Suprapubic skin (tissue), 4 donors: ENCODE measurements around the gene MAMDC4. TPM values are rescaled to one million over a fixed set of nuclear protein-coding genes. Genes with fewer than 3 reads are reported as not detected.
"Not testable (repeated sequence)": the region's sequence is repeated elsewhere in the genome, so short reads cannot be mapped to it uniquely, and the experiment has no call there.

Experiments used
- DNase-seq, 2 donors: peaks; one replicate each; pipeline ENCODE4 v3.0.0-alpha.2; 2019; ENCODE audit warnings: low spot score in 2 of 2
- H3K27ac ChIP-seq: fragments of 200-600 bp; sonication (generic); one replicate; pipeline ENCODE4 v1.5.1; 2019
- H3K27me3 ChIP-seq: fragments of 200-600 bp; sonication (generic); one replicate; pipeline ENCODE4 v1.5.1; 2019
- H3K36me3 ChIP-seq: fragments of 200-600 bp; sonication (generic); one replicate; pipeline ENCODE4 v1.5.1; 2019
- H3K4me1 ChIP-seq: fragments of 200-600 bp; sonication (generic); one replicate; pipeline ENCODE4 v1.5.1; 2019
- H3K4me3 ChIP-seq: fragments of 200-600 bp; sonication (generic); one replicate; pipeline ENCODE4 v1.5.1; 2019; ENCODE audit warnings: mild to moderate bottlenecking
- H3K9me3 ChIP-seq: fragments of 200-600 bp; sonication (generic); one replicate; pipeline ENCODE4 v1.5.1; 2019
- EP300 ChIP-seq: sonication (generic); formaldehyde crosslinking; IDR thresholded peaks from one replicate; pipeline ENCODE4 v1.6.1; 2017; ENCODE audit warnings: antibody characterized with exemption
- POLR2A ChIP-seq, 2 donors: fragments of 450-650 bp; IDR thresholded peaks; one replicate each; pipeline ENCODE4 v1.6.1; 2017; ENCODE audit warnings: antibody characterized with exemption in 2 of 2, mild to moderate bottlenecking in 2 of 2, moderate library complexity in 2 of 2
- POLR2AphosphoS5 ChIP-seq, 3 donors: sonication (generic); formaldehyde crosslinking; IDR thresholded peaks; one replicate each; pipeline ENCODE4 v1.6.1; 2017; ENCODE audit warnings: antibody characterized with exemption in 3 of 3
- WGBS: methylation state at CpG from one replicate; pipeline ENCODE4 v1.1.5; 2018; 5-methylcytosine and 5-hydroxymethylcytosine counted together
- total RNA-seq, 4 donors: library from RNA; depleted of rRNA; stranded (reverse); fragments of >200 nt; gene quantifications; one replicate each; pipeline ENCODE4 v1.1.0, GENCODE V29; 2016
- TF ChIP-seq, protein P1 (sequence below), 2 donors: fragments of 200-600 bp in 1 of 2; fragments of 450-650 bp in 1 of 2; sonication (generic) in 1 of 2; IDR thresholded peaks; one replicate each; pipeline ENCODE4 v1.5.1; 2016 to 2019; ENCODE audit warnings: antibody characterized with exemption in 2 of 2, mild to moderate bottlenecking in 1 of 2, moderate library complexity in 1 of 2

The MAMDC4 gene
- total RNA-seq, 4 donors from 2014 or later = 1.3 to 3.9 (median 1.8) TPM

DNA sequence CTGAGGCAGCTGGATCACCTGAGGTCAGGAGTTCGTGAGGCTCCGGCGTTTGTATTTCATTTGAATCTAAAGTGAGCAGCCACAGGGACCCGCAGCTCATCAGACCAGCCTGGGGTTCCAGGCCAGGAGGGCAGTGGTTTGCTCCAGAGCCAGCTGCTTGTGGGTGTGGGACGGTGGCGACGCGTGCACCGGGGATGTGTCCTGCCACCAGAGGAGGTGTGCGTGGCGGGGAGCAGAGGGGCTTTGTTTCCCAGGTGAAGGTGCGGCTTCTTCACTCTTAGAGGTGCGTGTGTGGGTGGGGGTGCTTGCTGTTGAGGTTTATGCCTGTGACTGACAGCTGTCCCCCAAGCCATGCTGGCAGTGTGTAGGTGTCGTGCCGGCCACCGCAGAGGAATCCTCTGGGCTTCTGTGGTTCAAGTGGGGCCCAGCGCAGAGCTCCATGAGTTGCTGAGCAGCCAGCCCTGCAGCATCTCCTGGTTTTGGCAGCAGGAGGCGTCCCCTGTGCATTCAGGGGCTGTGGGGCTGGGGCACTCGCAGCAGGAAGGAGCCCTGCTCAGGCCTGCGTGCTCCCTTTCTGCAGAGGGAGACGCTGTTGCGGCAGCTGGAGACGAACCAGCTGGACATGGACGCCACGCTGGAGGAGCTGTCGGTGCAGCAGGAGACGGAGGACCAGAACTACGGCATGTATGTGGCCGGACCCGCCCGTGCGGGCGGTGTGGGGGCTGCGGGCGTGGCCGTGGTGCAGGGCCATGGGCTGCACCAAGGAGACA lies 16.8 kb upstream of the MAMDC4 start:
- TF ChIP-seq POLR2A (IDR thresholded peaks at IDR 0.05) (no peak), POLR2AphosphoS5 (IDR thresholded peaks at IDR 0.05) (no peak), EP300 (no peak)
- TF ChIP-seq, protein P1, sequence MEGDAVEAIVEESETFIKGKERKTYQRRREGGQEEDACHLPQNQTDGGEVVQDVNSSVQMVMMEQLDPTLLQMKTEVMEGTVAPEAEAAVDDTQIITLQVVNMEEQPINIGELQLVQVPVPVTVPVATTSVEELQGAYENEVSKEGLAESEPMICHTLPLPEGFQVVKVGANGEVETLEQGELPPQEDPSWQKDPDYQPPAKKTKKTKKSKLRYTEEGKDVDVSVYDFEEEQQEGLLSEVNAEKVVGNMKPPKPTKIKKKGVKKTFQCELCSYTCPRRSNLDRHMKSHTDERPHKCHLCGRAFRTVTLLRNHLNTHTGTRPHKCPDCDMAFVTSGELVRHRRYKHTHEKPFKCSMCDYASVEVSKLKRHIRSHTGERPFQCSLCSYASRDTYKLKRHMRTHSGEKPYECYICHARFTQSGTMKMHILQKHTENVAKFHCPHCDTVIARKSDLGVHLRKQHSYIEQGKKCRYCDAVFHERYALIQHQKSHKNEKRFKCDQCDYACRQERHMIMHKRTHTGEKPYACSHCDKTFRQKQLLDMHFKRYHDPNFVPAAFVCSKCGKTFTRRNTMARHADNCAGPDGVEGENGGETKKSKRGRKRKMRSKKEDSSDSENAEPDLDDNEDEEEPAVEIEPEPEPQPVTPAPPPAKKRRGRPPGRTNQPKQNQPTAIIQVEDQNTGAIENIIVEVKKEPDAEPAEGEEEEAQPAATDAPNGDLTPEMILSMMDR (IDR thresholded peaks at IDR 0.05) = no peak
- Histone ChIP-seq H3K9me3 (no peaks in the 10 kb centered on the region), H3K4me3 (no peak overlapping the region), H3K27me3 (no peaks in the 10 kb centered on the region), H3K36me3 (peaks cover 72% of the 10 kb centered on the region), H3K27ac (no peak overlapping the region), H3K4me1 (peaks cover 2% of the 10 kb centered on the region)
- no peak for DNase-seq
- 94% methylated on average over 24 of the region's 36 CpGs for WGBS

DNA sequence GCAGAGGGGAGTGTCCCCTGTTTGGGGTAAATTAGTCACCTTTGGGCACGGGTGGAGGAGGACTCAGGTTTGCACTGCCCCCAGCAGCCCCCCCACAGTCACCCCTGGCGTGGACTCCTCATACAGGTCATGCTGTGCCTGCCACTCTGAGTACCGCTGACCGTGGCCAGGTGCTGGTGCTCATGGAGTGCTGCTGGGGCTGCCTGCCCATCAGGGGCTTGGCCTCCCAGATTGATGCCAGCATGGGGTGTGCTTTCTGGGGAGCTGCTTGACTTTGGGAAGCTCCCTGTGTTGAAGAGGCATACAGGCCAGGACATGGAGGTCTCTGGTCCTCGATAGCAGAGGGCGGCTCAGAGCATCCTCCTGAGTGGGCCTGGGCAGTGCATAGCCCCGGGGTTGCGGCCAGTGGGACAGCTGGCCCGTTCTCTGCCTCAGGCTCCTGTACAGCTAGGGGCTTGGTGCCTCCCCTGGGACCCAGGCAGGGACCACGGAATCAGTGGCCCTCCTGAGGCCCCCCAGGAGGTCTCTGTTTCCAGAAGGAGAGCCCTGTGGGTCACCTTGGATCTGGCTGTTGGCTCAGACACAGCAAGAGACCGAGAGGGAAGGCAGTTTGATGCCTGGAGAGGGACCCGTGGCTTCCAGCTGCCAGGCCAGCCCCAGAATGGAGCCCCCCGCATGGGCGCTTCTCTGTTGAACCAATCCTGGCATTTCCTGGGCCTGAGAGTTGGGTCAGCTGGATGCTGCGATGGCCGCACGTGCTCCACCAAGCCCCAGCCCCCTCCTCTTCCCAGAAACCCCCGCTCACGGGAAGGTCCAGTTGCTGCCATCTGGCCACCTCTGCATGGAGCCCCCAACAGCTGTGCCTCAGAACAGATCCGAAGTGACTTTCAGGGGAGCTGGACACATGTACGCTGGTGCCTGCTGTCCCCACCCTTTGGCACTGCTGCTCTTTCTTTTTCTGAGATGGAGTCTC lies 15.9 kb upstream of the MAMDC4 start:
- H3K9me3 ChIP-seq = no peaks in the 10 kb centered on the region
- DNase-seq = no peak
- H3K4me1 ChIP-seq = peaks cover 10% of the 10 kb centered on the region
- H3K27me3 ChIP-seq = no peaks in the 10 kb centered on the region
- TF ChIP-seq EP300 = no peak
- no peak for TF ChIP-seq POLR2A (IDR thresholded peaks at IDR 0.05)
- no peak for TF ChIP-seq POLR2AphosphoS5 (IDR thresholded peaks at IDR 0.05)
- TF ChIP-seq, protein P1 (IDR thresholded peaks at IDR 0.05) = no peak
- no peak overlapping the region for H3K27ac ChIP-seq
- no peak overlapping the region for H3K4me3 ChIP-seq
- WGBS = 97% methylated on average over 11 of the region's 21 CpGs
- H3K36me3 ChIP-seq = peaks cover 66% of the 10 kb centered on the region

DNA sequence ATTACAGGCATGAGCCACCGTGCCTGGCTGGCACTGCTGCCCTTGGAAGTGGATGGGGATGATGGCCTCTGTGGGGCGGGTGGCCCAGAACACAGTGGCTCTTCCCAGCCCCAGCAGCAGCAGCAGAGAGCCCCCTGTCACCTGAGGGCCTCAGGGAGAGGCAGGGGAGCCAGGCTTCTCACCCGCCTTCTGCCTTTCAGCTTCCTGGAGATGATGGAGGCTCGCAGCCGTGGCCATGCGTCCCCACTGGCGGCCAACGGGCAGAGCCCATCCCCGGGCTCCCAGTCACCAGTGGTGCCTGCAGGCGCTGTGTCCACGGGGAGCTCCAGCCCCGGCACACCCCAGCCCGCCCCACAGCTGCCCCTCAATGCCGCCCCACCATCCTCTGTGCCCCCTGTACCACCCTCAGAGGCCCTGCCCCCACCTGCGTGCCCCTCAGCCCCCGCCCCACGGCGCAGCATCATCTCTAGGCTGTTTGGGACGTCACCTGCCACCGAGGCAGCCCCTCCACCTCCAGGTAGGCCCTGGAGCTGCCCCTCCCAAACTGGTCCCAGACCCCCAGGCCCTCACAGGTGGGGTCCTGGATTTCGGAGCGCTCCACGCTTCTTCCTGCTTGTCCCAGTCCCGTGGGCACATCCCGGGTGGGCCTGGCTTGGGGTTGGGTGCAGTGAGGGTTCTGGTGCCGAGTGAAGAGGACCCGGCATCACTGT lies 14.8 kb upstream of the MAMDC4 start:
- peaks cover 55% of the 10 kb centered on the region for H3K36me3 ChIP-seq
- H3K4me1 ChIP-seq = peaks cover 21% of the 10 kb centered on the region
- H3K4me3 ChIP-seq = no peak overlapping the region
- TF ChIP-seq, protein P1 (IDR thresholded peaks at IDR 0.05) = no peak
- TF ChIP-seq POLR2AphosphoS5 (IDR thresholded peaks at IDR 0.05) (no peak), EP300 (no peak), POLR2A (IDR thresholded peaks at IDR 0.05) (no peak)
- no peak overlapping the region for H3K27ac ChIP-seq
- no peak for DNase-seq
- no peaks in the 10 kb centered on the region for H3K27me3 ChIP-seq
- H3K9me3 ChIP-seq = no peaks in the 10 kb centered on the region
- WGBS = 95% methylated on average over 19 of the region's 27 CpGs

DNA sequence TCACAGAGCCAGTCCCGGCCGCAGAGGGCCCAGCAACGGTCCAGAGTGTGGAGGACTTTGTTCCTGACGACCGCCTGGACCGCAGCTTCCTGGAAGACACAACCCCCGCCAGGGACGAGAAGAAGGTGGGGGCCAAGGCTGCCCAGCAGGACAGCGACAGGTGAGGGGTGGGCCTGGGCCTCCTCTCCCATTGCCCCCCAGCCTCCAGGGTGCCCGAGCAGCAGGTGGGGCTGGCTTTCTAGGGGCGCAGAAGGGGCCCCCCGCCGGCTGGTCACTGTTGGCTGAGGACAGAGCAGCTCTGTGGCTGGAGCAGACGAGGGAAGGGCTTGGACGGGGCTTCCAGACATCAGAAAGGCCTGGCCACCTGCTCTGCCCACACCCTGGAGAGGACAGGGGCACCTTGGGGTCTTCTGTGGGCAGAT lies 14.3 kb upstream of the MAMDC4 start:
- H3K27ac ChIP-seq, H3K9me3 ChIP-seq, H3K4me3 ChIP-seq, H3K27me3 ChIP-seq, DNase-seq: not testable (repeated sequence)
- no CpG with 5 or more reads among the region's 15 CpGs for WGBS
- Histone ChIP-seq H3K36me3 (peaks cover 50% of the 10 kb centered on the region), H3K4me1 (peaks cover 27% of the 10 kb centered on the region)

DNA sequence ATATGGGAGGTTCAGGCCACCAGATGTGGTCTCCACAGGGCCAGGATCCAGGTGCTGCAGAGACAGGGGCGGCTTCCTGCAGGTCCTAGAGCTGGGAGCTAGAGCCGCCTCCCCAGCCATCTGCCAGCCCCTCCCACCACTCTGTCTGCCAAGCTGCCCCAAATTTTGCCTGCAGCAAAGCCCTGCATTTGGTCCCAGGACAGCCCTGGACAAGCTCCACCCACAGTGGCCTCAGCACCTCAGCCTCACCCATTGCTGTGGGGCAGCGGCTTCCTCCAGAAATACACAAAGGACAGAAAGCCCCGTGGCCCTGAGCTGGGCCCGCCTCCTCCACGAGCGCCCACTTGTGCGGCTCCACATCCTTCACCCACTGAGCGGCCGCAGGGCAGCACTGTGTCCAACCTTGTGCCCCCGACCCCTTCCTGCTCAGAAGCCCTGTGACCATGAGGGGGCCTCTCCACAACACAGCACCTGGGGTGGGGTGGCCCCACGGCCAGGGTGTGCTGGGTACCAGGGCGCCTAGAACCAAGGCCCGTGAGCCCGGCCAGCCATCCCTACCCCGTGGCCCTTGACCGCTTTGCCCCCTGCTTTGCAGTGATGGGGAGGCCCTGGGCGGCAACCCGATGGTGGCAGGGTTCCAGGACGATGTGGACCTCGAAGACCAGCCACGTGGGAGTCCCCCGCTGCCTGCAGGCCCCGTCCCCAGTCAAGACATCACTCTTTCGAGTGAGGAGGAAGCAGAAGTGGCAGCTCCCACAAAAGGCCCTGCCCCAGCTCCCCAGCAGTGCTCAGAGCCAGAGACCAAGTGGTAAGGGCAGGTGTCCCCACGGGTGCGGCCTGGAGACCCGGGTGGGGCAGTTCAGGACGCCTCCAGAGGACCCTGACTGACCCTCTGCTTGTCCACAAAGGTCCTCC lies 13.6 kb upstream of the MAMDC4 start:
- Histone ChIP-seq H3K4me3 (no peak overlapping the region), H3K4me1 (peaks cover 34% of the 10 kb centered on the region), H3K27me3 (peaks cover 4% of the 10 kb centered on the region), H3K36me3 (peaks cover 44% of the 10 kb centered on the region), H3K27ac (no peak overlapping the region), H3K9me3 (no peaks in the 10 kb centered on the region)
- 100% methylated on average over 1 of the region's 29 CpGs for WGBS
- DNase-seq = no peak
- TF ChIP-seq POLR2A (IDR thresholded peaks at IDR 0.05) = no peak
- TF ChIP-seq POLR2AphosphoS5 (IDR thresholded peaks at IDR 0.05) = no peak
- TF ChIP-seq, protein P1 (IDR thresholded peaks at IDR 0.05) = no peak
- no peak for TF ChIP-seq EP300
